ENCODE measurements around the gene TMC2.

TMC2 gene

DNA sequence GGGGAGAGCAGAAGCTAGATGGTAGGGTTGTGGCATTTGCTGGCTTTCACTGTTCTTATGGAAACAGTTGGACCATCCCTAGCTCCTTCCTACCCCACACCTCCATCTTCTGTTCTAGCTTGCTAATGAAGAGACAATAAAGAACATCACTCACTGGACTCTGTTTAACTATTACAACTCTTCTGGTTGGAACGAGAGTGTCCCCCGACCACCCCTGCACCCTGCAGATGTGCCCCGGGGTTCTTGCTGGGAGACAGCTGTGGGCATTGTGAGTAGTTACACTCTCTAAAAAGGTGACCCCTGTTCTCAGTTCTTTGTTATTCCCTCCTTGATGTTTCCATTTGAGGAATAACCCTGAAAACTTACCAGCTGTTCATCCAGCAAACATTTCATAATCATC lies 75.7 kb downstream of the TMC2 start:
- Histone ChIP-seq H3K9me3 (ENCODE audit: control insufficient read depth, insufficient read depth, low read length) (peaks cover 5% of the 10 kb centered on the region), H3K4me3 (ENCODE audit: low read depth, low read length) (no peak overlapping the region), H3K36me3 (ENCODE audit: control insufficient read depth, insufficient read depth, low read length) (no peaks in the 10 kb centered on the region), H3K27ac (ENCODE audit: low read depth, low read length) (no peak overlapping the region), H3K9ac (ENCODE audit: low read depth, low read length) (no peak overlapping the region), H3K4me1 (ENCODE audit: control insufficient read depth, insufficient read depth, low read length) (no peaks in the 10 kb centered on the region), H3K27me3 (ENCODE audit: control insufficient read depth, insufficient read depth, low read length) (no peaks in the 10 kb centered on the region)

- Histone ChIP-seq H3K9ac (ENCODE audit: low read depth, low read length) (no peak overlapping the region), H3K27me3 (ENCODE audit: control insufficient read depth, insufficient read depth, low read length) (no peaks in the 10 kb centered on the region)
Measured at GRCh38 chr20:2616634-2617033, 80.3 kb downstream of the TMC2 start.

DNA sequence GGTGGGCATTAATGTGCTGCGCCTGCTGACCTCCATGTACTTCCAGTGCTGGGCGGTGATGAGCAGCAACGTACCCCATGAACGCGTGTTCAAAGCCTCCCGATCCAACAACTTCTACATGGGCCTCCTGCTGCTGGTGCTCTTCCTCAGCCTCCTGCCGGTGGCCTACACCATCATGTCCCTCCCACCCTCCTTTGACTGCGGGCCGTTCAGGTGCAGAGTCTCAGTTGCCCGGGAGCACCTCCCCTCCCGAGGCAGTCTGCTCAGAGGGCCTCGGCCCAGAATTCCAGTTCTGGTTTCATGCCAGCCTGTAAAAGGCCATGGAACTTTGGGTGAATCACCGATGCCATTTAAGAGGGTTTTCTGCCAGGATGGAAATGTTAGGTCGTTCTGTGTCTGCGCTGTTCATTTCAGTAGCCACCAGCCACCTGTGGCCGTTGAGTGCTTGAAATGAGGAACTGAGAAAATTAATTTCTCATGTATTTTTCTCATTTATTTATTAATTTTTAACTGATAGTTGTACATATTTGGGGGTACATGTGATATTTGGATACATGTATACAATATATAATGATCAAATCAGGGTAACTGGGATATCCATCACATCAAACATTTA lies 80.8 kb downstream of the TMC2 start:
- no peak overlapping the region for H3K27ac ChIP-seq (ENCODE audit: low read depth, low read length)
- H3K4me1 ChIP-seq (ENCODE audit: control insufficient read depth, insufficient read depth, low read length) = no peaks in the 10 kb centered on the region
- no peaks in the 10 kb centered on the region for H3K27me3 ChIP-seq (ENCODE audit: control insufficient read depth, insufficient read depth, low read length)

More at GRCh38 chr20:2616634-2617033, 80.3 kb downstream of the TMC2 start:
- Histone ChIP-seq H3K4me1 (ENCODE audit: control insufficient read depth, insufficient read depth, low read length) (no peaks in the 10 kb centered on the region), H3K36me3 (ENCODE audit: control insufficient read depth, insufficient read depth, low read length) (no peaks in the 10 kb centered on the region), H3K9me3 (ENCODE audit: control insufficient read depth, insufficient read depth, low read length) (no peaks in the 10 kb centered on the region), H3K4me3 (ENCODE audit: low read depth, low read length) (no peak overlapping the region), H3K27ac (ENCODE audit: low read depth, low read length) (no peak overlapping the region)

GRCh38 chr20:2618815-2619214 lies 82.4 kb downstream of the TMC2 start:
- no peaks in the 10 kb centered on the region for H3K4me1 ChIP-seq (ENCODE audit: control insufficient read depth, insufficient read depth, low read length)
- no peaks in the 10 kb centered on the region for H3K27me3 ChIP-seq (ENCODE audit: control insufficient read depth, insufficient read depth, low read length)
- no peaks in the 10 kb centered on the region for H3K36me3 ChIP-seq (ENCODE audit: control insufficient read depth, insufficient read depth, low read length)
- no peak overlapping the region for H3K27ac ChIP-seq (ENCODE audit: low read depth, low read length)
- H3K4me3 ChIP-seq (ENCODE audit: low read depth, low read length) = no peak overlapping the region
- no peaks in the 10 kb centered on the region for H3K9me3 ChIP-seq (ENCODE audit: control insufficient read depth, insufficient read depth, low read length)
- H3K9ac ChIP-seq (ENCODE audit: low read depth, low read length) = no peak overlapping the region

More for the DNA sequence above, 80.8 kb downstream of the TMC2 start:
- Histone ChIP-seq H3K9me3 (ENCODE audit: control insufficient read depth, insufficient read depth, low read length) (no peaks in the 10 kb centered on the region), H3K9ac (ENCODE audit: low read depth, low read length) (no peak overlapping the region), H3K36me3 (ENCODE audit: control insufficient read depth, insufficient read depth, low read length) (no peaks in the 10 kb centered on the region), H3K4me3 (ENCODE audit: low read depth, low read length) (no peak overlapping the region)

DNA sequence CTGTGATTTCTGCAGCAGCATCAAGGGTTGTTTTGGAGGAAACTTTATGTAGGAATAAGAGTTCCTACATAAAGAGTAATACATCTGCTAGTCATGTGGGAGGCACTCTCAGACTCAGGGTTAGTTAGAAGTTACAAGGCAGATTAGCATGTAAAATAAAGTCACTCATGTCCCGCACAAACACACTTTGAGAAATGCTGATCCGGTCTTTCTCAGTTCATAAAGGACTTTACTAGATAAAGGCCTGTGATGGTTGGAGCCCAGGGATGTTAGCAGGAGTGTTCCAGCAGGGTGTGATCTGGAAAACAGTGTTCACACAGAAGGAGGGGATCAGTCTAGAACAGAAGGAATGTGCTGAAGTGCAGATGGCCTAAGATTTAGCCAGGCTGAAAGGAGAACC lies 83.0 kb downstream of the TMC2 start:
- no peaks in the 10 kb centered on the region for H3K36me3 ChIP-seq (ENCODE audit: control insufficient read depth, insufficient read depth, low read length)
- H3K4me1 ChIP-seq (ENCODE audit: control insufficient read depth, insufficient read depth, low read length) = no peaks in the 10 kb centered on the region
- no peaks in the 10 kb centered on the region for H3K27me3 ChIP-seq (ENCODE audit: control insufficient read depth, insufficient read depth, low read length)
- no peak overlapping the region for H3K9ac ChIP-seq (ENCODE audit: low read depth, low read length)
- no peaks in the 10 kb centered on the region for H3K9me3 ChIP-seq (ENCODE audit: control insufficient read depth, insufficient read depth, low read length)
- H3K27ac ChIP-seq (ENCODE audit: low read depth, low read length) = no peak overlapping the region
- H3K4me3 ChIP-seq (ENCODE audit: low read depth, low read length) = no peak overlapping the region

- Histone ChIP-seq H3K4me3 (ENCODE audit: low read depth, low read length) (no peak overlapping the region), H3K36me3 (ENCODE audit: control insufficient read depth, insufficient read depth, low read length) (no peaks in the 10 kb centered on the region), H3K27me3 (ENCODE audit: control insufficient read depth, insufficient read depth, low read length) (no peaks in the 10 kb centered on the region), H3K9me3 (ENCODE audit: control insufficient read depth, insufficient read depth, low read length) (no peaks in the 10 kb centered on the region), H3K27ac (ENCODE audit: low read depth, low read length) (no peak overlapping the region), H3K9ac (ENCODE audit: low read depth, low read length) (no peak overlapping the region), H3K4me1 (ENCODE audit: control insufficient read depth, insufficient read depth, low read length) (no peaks in the 10 kb centered on the region)
Measured at GRCh38 chr20:2619961-2620595, 83.7 kb downstream of the TMC2 start.

- Histone ChIP-seq H3K4me3 (ENCODE audit: low read depth, low read length) (no peak overlapping the region), H3K4me1 (ENCODE audit: control insufficient read depth, insufficient read depth, low read length) (no peaks in the 10 kb centered on the region), H3K36me3 (ENCODE audit: control insufficient read depth, insufficient read depth, low read length) (no peaks in the 10 kb centered on the region), H3K27me3 (ENCODE audit: control insufficient read depth, insufficient read depth, low read length) (no peaks in the 10 kb centered on the region), H3K9ac (ENCODE audit: low read depth, low read length) (no peak overlapping the region), H3K27ac (ENCODE audit: low read depth, low read length) (no peak overlapping the region), H3K9me3 (ENCODE audit: control insufficient read depth, insufficient read depth, low read length) (no peaks in the 10 kb centered on the region)
Measured at GRCh38 chr20:2624190-2624589, 87.8 kb downstream of the TMC2 start.

DNA sequence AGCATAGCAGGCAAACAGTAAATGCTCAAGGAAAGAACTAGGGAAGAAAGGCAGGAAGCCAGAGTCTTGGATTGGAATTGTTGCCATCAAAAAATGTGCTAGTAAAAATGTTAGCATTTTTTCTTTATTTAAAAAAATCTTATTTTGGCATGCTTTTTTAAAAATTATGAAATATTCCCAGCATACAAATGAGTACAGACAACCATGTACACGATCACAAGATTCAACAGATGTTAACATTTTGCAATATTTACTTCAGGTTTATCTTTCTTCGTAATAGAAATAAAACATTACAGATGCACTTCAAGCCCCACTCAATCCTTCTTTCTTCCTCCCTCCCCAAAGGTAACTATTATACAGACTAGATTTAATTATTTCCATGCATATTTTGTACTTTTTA lies 88.7 kb downstream of the TMC2 start:
- H3K9me3 ChIP-seq (ENCODE audit: control insufficient read depth, insufficient read depth, low read length) = no peaks in the 10 kb centered on the region
- no peak overlapping the region for H3K27ac ChIP-seq (ENCODE audit: low read depth, low read length)
- no peak overlapping the region for H3K9ac ChIP-seq (ENCODE audit: low read depth, low read length)
- H3K4me1 ChIP-seq (ENCODE audit: control insufficient read depth, insufficient read depth, low read length) = no peaks in the 10 kb centered on the region
- no peak overlapping the region for H3K4me3 ChIP-seq (ENCODE audit: low read depth, low read length)
- no peaks in the 10 kb centered on the region for H3K36me3 ChIP-seq (ENCODE audit: control insufficient read depth, insufficient read depth, low read length)
- H3K27me3 ChIP-seq (ENCODE audit: control insufficient read depth, insufficient read depth, low read length) = no peaks in the 10 kb centered on the region

GRCh38 chr20:2626853-2627541 lies 90.6 kb downstream of the TMC2 start:
- Histone ChIP-seq H3K36me3 (ENCODE audit: control insufficient read depth, insufficient read depth, low read length) (no peaks in the 10 kb centered on the region), H3K27ac (ENCODE audit: low read depth, low read length) (no peak overlapping the region), H3K27me3 (ENCODE audit: control insufficient read depth, insufficient read depth, low read length) (no peaks in the 10 kb centered on the region), H3K4me1 (ENCODE audit: control insufficient read depth, insufficient read depth, low read length) (no peaks in the 10 kb centered on the region), H3K9me3 (ENCODE audit: control insufficient read depth, insufficient read depth, low read length) (no peaks in the 10 kb centered on the region), H3K9ac (ENCODE audit: low read depth, low read length) (no peak overlapping the region), H3K4me3 (ENCODE audit: low read depth, low read length) (no peak overlapping the region)

GRCh38 chr20:2631228-2631627 lies 94.9 kb downstream of the TMC2 start:
- H3K36me3 ChIP-seq (ENCODE audit: control insufficient read depth, insufficient read depth, low read length) = no peaks in the 10 kb centered on the region
- H3K27me3 ChIP-seq (ENCODE audit: control insufficient read depth, insufficient read depth, low read length) = no peaks in the 10 kb centered on the region; the same call in 1 of the 2 replicates
- no peaks in the 10 kb centered on the region for H3K9me3 ChIP-seq (ENCODE audit: control insufficient read depth, insufficient read depth, low read length)
- no peak overlapping the region for H3K9ac ChIP-seq (ENCODE audit: low read depth, low read length)
- no peaks in the 10 kb centered on the region for H3K4me1 ChIP-seq (ENCODE audit: control insufficient read depth, insufficient read depth, low read length)
- no peak overlapping the region for H3K4me3 ChIP-seq (ENCODE audit: low read depth, low read length)
- no peak overlapping the region for H3K27ac ChIP-seq (ENCODE audit: low read depth, low read length)

DNA sequence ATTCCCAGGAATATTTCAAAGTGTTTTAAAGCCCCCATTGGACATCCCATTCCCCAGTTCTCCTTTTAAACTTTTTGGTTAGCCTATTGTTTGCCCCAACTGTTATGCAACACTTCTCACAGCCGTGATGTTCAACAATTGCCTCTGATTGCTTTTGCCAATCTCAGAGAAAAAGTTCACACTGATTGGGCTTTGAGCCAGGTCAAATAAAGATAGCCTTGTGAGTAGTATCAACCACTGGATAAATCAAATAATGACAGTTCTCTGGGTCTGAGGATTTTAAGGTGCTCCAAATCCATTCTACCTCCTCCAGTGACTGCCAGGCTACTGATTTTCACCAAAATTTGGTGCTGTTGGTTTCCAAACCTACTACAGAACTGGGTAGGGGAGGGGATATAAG lies 97.0 kb downstream of the TMC2 start:
- H3K36me3 ChIP-seq (ENCODE audit: control insufficient read depth, insufficient read depth, low read length) = no peaks in the 10 kb centered on the region
- no peak overlapping the region for H3K9ac ChIP-seq (ENCODE audit: low read depth, low read length)
- no peak overlapping the region for H3K27ac ChIP-seq (ENCODE audit: low read depth, low read length)
- no peaks in the 10 kb centered on the region; the same call in 1 of the 2 replicates for H3K27me3 ChIP-seq (ENCODE audit: control insufficient read depth, insufficient read depth, low read length)
- H3K9me3 ChIP-seq (ENCODE audit: control insufficient read depth, insufficient read depth, low read length) = no peaks in the 10 kb centered on the region
- H3K4me3 ChIP-seq (ENCODE audit: low read depth, low read length) = no peak overlapping the region
- no peaks in the 10 kb centered on the region for H3K4me1 ChIP-seq (ENCODE audit: control insufficient read depth, insufficient read depth, low read length)
